ENCODE results near the gene HECTD1. TPM values are rescaled to one million over a fixed set of nuclear protein-coding genes. Genes with fewer than 3 reads are reported as not detected.

HECTD1 gene
- total RNA-seq, 1 experiment from 2014 or later, result 101 TPM

DNA sequence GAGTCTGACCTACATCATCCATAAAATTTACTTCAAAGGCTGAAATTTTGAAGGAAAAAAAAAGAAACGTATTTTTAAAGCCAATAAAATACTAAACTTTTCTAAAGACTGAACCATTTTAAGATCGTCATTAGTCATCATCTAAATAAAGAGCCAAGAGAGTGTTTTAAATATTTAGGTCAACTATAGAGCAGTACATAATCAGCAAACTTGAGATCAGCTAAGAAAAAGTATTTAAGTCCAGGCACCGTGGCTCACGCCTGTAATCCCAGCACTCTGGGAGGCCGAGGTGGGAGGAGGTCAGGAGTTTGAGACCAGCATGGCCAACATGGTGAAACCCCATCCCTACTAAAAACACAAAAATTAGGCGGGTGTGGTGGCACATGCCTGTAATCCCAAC is 35.5 kb downstream of the HECTD1 start:
- Histone ChIP-seq H3K27me3 (ENCODE audit: control insufficient read depth, insufficient read depth, low read length) (no peaks in the 10 kb centered on the region), H3K9me3 (ENCODE audit: control insufficient read depth, insufficient read depth, low read depth, low read length) (no peaks in the 10 kb centered on the region), H3K27ac (ENCODE audit: low read length) (no peak overlapping the region), H3K4me1 (ENCODE audit: control insufficient read depth, insufficient read depth, low read length) (no peaks in the 10 kb centered on the region), H3K4me3 (ENCODE audit: low read depth in 2 of 2, low read length in 2 of 2) (no peak overlapping the region), H3K36me3 (ENCODE audit: control insufficient read depth, insufficient read depth, low read length) (peaks cover 28% of the 10 kb centered on the region)
- ChIA-PET POLR2A (no interaction called here), CTCF (no interaction called here)
- no TSS peak for BruUV-seq (replicated peaks)
- TF ChIP-seq POLR2AphosphoS5 (IDR thresholded peaks at IDR 0.05; ENCODE audit: low read depth, low read length) (no peak), TCF7L2 (IDR thresholded peaks at IDR 0.05; ENCODE audit: low read depth, low read length) (no peak), SIN3A (IDR thresholded peaks at IDR 0.05; ENCODE audit: borderline replicate concordance, insufficient read depth, low read depth, low read length) (no peak)
- TF ChIP-seq, protein P1, sequence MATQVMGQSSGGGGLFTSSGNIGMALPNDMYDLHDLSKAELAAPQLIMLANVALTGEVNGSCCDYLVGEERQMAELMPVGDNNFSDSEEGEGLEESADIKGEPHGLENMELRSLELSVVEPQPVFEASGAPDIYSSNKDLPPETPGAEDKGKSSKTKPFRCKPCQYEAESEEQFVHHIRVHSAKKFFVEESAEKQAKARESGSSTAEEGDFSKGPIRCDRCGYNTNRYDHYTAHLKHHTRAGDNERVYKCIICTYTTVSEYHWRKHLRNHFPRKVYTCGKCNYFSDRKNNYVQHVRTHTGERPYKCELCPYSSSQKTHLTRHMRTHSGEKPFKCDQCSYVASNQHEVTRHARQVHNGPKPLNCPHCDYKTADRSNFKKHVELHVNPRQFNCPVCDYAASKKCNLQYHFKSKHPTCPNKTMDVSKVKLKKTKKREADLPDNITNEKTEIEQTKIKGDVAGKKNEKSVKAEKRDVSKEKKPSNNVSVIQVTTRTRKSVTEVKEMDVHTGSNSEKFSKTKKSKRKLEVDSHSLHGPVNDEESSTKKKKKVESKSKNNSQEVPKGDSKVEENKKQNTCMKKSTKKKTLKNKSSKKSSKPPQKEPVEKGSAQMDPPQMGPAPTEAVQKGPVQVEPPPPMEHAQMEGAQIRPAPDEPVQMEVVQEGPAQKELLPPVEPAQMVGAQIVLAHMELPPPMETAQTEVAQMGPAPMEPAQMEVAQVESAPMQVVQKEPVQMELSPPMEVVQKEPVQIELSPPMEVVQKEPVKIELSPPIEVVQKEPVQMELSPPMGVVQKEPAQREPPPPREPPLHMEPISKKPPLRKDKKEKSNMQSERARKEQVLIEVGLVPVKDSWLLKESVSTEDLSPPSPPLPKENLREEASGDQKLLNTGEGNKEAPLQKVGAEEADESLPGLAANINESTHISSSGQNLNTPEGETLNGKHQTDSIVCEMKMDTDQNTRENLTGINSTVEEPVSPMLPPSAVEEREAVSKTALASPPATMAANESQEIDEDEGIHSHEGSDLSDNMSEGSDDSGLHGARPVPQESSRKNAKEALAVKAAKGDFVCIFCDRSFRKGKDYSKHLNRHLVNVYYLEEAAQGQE (IDR thresholded peaks at IDR 0.05; ENCODE audit: insufficient read depth in 1 of 2, low read depth in 2 of 2, low read length in 1 of 2), result no peak
- TF ChIP-seq, protein P2, sequence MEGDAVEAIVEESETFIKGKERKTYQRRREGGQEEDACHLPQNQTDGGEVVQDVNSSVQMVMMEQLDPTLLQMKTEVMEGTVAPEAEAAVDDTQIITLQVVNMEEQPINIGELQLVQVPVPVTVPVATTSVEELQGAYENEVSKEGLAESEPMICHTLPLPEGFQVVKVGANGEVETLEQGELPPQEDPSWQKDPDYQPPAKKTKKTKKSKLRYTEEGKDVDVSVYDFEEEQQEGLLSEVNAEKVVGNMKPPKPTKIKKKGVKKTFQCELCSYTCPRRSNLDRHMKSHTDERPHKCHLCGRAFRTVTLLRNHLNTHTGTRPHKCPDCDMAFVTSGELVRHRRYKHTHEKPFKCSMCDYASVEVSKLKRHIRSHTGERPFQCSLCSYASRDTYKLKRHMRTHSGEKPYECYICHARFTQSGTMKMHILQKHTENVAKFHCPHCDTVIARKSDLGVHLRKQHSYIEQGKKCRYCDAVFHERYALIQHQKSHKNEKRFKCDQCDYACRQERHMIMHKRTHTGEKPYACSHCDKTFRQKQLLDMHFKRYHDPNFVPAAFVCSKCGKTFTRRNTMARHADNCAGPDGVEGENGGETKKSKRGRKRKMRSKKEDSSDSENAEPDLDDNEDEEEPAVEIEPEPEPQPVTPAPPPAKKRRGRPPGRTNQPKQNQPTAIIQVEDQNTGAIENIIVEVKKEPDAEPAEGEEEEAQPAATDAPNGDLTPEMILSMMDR (IDR thresholded peaks at IDR 0.05), result no peak
- intact Hi-C loops (cut with micrococcal nuclease; ENCODE audit: unreplicated experiment), result no loop called here
- DNase-seq (ENCODE audit: low read depth, low spot score) (no peak), ATAC-seq (no peak)
- in situ Hi-C loops (cut with HindIII; ENCODE audit: low pct_unique_long_range_greater_than_20kb, low sequenced_read_pairs), result no loop called here

DNA sequence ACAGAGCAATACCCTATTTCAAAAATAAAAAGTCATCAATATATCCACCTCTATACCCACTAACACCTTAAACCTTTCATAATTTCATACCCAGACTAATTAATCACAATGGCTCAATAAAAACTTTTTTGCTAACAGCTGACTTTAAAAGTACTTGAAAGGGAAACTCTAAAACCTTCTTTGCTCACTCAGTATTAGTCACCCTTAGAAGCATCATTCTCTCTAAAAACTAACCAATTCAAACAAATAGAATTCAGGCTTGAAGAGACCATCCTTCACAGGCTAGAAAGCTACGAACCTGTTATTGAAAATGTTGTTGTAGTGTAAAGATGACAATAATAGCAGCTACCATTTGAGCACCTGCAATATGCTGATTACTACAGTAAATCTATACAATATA is 37.2 kb downstream of the HECTD1 start:
- H3K4me3 ChIP-seq (ENCODE audit: low read depth in 2 of 2, low read length in 2 of 2), result no peak overlapping the region
- intact Hi-C loops (cut with micrococcal nuclease; ENCODE audit: unreplicated experiment) (no loop called here), in situ Hi-C loops (cut with HindIII; ENCODE audit: low pct_unique_long_range_greater_than_20kb, low sequenced_read_pairs) (no loop called here)
- CTCF ChIA-PET, result no interaction called here
- H3K4me1 ChIP-seq (ENCODE audit: control insufficient read depth, insufficient read depth, low read length), result no peaks in the 10 kb centered on the region
- DNase-seq (ENCODE audit: low read depth, low spot score) (no peak), ATAC-seq (no peak)
- H3K27ac ChIP-seq (ENCODE audit: low read length), result no peak overlapping the region
- POLR2A ChIA-PET, result no interaction called here
- peaks cover 23% of the 10 kb centered on the region for H3K36me3 ChIP-seq (ENCODE audit: control insufficient read depth, insufficient read depth, low read length)
- TF ChIP-seq TCF7L2 (IDR thresholded peaks at IDR 0.05; ENCODE audit: low read depth, low read length), result no peak
- TF ChIP-seq, protein P2 (IDR thresholded peaks at IDR 0.05), result no peak
- no peak for TF ChIP-seq POLR2AphosphoS5 (IDR thresholded peaks at IDR 0.05; ENCODE audit: low read depth, low read length)
- TF ChIP-seq, protein P1 (IDR thresholded peaks at IDR 0.05; ENCODE audit: insufficient read depth in 1 of 2, low read depth in 2 of 2, low read length in 1 of 2), result no peak
- no peak for TF ChIP-seq SIN3A (IDR thresholded peaks at IDR 0.05; ENCODE audit: borderline replicate concordance, insufficient read depth, low read depth, low read length)
- no TSS peak for BruUV-seq (replicated peaks)
- no peaks in the 10 kb centered on the region for H3K9me3 ChIP-seq (ENCODE audit: control insufficient read depth, insufficient read depth, low read depth, low read length)
- H3K27me3 ChIP-seq (ENCODE audit: control insufficient read depth, insufficient read depth, low read length), result no peaks in the 10 kb centered on the region

Data from Panc1 (cell line).